Neural cell (in vitro differentiated cells): ENCODE results near the gene RGS3.

Experiments
- CTCF ChIP-seq: fragments of 450-650 bp; IDR thresholded peaks from 2 replicates; pipeline ENCODE4 v1.5.1; 2014; ENCODE audit warnings: antibody characterized with exemption, mild to moderate bottlenecking, moderate library complexity; ENCODE audit not compliant: poor library complexity, severe bottlenecking
- EP300 ChIP-seq: fragments of 450-650 bp; conservative IDR thresholded peaks from 2 replicates; pipeline ENCODE4 v1.6.1; 2014; ENCODE audit warnings: antibody characterized with exemption, mild to moderate bottlenecking, moderate library complexity; ENCODE audit not compliant: poor library complexity, severe bottlenecking
- EZH2 ChIP-seq: fragments of 200-600, 300-800 bp; shearing (Covaris generic), sonication (generic); IDR thresholded peaks from 2 replicates; pipeline ENCODE4 v1.6.1; 2014; ENCODE audit warnings: antibody characterized with exemption, low read length, borderline replicate concordance, mild to moderate bottlenecking; ENCODE audit not compliant: insufficient read depth, poor library complexity, severe bottlenecking
- MXI1 ChIP-seq: fragments of 450-650 bp; conservative IDR thresholded peaks from 2 replicates; pipeline ENCODE4 v1.6.1; 2014; ENCODE audit warnings: antibody characterized with exemption, mild to moderate bottlenecking; ENCODE audit not compliant: poor library complexity, severe bottlenecking
- POLR2AphosphoS5 ChIP-seq: IDR thresholded peaks from 2 replicates; pipeline ENCODE4 v1.6.1; 2012
- RAD21 ChIP-seq: fragments of 450-650 bp; conservative IDR thresholded peaks from 2 replicates; pipeline ENCODE4 v1.6.1; 2014; ENCODE audit warnings: antibody characterized with exemption, mild to moderate bottlenecking, moderate library complexity
- REST ChIP-seq: IDR thresholded peaks from 2 replicates; pipeline ENCODE4 v1.6.1; 2012; ENCODE audit warnings: borderline replicate concordance
- SMC3 ChIP-seq: fragments of 450-650 bp; conservative IDR thresholded peaks from 2 replicates; pipeline ENCODE4 v1.6.1; 2014; ENCODE audit warnings: antibody characterized with exemption, mild to moderate bottlenecking, moderate library complexity; ENCODE audit not compliant: poor library complexity

DNA sequence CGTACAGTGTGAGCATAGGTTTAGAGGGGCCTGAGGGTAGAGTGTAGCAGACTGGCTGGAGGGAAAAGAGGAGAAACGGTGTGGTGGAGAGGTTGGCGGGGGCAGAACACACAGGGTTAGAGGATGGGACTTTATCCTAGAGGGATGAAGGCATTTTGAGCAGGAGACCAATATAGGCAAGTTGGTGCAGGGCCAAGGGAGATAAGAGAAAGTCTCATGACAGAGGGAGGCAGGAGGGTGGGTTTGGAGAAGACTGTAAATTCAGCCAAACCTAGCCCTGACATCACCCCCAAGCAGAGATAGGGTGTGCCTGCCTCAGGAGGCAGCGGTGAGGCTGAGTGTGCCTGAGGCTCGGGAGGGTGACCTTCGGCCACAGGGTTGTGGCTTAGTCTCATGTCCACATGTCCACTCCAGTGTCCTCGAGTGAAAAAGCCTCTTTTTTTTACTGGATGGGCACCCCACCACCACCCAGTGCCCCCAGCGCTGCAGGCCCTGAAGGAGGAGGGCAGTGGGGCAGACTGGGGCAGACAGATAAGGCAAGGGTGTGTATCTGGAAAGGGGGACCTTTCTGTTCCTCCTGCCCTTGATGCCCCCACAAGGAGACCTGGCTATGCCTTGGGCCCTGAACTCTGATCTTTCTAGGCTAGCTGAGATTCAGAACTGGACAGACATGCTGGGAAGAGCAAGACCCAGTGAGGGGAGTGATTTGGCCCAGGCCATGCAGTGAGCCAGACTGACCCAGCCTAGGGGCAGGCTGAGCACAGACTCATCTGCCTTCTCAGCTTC lies 108.7 kb downstream of the RGS3 start:
- no peak for TF ChIP-seq EZH2
- no peak for TF ChIP-seq CTCF
- TF ChIP-seq POLR2AphosphoS5 = no peak
- TF ChIP-seq REST = no peak
- no peak for TF ChIP-seq MXI1
- no peak for TF ChIP-seq RAD21
- no peak for TF ChIP-seq EP300
- no peak for TF ChIP-seq SMC3
